ENCODE results near the gene TBX2.

TBX2 gene

DNA sequence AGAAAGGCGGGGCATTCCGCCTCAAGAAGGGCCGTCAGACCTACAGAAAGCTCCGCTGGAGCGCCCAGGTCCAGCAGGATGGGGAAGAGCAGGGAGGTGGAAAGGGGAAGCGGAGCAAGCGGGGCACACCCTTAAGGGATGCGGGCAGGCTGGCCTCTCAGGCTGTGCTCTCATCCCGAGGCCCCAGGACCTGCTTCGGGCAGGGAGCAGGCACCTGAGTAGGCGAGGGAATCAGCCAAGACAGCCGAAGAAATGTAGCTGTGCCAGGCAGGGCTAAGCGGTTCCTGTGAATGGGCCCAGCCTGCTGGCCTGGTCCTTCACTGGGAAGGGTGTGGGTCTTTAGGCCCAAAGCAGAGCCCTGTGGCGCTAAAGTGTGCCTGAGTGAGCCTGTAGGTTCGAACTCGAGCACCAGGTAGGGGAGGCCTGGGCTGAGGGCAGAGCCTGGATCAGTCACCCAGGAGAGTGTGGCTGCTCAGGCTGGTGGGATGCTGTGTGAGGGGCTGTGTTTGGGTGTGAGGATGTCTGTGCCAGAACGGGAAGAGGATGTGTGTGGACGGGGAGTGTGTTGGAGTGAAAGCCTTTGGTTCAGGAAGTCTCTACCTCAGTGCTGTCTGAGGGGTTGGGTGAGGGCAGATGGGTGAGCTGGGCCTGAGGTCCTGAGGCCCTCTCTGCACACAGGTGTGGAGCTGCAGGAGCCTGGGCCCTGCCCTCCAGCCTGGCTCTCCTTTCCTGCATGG lies 55.8 kb downstream of the TBX2 start:
- DNase-seq: no peak

DNA sequence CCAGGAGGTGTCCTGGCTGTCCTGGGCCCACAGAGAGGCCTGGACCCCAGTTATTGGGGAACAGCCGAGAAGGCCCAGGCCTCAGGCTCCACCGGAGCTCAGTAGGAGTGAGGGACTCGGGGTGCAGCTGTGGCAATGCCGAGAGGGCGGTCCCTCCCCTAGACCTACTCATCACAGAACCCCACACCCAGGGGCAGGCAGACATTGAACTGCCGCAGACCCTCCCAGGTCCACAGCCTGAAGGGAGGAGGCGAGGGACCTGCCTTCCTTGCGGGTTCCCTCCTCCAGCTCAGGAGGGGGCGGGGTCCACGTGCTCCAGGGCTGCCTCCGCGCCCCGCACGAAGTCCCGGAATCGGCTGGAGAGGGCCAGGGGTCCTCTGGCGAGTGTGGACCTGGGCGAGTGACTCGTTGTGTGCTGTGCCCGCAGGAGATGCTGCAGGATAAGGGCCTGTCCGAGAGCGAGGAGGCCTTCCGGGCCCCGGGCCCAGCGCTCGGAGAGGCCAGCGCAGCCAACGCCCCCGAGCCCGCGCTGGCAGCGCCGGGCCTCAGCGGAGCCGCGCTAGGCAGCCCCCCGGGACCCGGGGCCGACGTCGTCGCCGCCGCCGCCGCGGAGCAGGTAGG lies 56.5 kb downstream of the TBX2 start:
- DNase-seq: no peak

DNA sequence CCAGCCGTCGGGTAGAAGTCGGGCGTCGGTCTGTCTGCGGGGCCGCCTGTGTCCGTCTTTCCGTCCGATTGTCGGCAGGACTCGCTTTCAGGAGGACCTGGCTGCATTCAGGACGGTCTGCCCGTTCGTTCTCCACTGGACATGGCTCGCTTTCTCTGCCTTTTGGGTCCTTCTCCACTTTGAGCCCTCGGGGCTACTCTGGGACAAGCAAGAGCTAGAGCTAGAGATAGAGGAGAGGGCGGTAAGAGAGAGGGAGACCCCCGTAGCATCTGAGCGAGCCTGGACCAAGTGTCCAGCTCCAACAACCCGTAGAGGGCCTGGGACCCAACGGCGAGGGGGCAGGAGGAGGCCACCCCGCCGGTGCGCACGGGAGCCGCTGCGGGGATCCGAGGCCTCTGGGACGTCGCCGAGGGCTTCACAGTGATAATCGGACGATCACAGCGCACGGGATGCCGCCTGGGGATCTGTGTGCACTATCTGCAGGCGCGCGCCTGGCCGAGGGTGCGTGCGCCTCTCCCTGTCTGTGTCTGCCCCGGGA lies 57.1 kb downstream of the TBX2 start:
- no peak for DNase-seq

DNA sequence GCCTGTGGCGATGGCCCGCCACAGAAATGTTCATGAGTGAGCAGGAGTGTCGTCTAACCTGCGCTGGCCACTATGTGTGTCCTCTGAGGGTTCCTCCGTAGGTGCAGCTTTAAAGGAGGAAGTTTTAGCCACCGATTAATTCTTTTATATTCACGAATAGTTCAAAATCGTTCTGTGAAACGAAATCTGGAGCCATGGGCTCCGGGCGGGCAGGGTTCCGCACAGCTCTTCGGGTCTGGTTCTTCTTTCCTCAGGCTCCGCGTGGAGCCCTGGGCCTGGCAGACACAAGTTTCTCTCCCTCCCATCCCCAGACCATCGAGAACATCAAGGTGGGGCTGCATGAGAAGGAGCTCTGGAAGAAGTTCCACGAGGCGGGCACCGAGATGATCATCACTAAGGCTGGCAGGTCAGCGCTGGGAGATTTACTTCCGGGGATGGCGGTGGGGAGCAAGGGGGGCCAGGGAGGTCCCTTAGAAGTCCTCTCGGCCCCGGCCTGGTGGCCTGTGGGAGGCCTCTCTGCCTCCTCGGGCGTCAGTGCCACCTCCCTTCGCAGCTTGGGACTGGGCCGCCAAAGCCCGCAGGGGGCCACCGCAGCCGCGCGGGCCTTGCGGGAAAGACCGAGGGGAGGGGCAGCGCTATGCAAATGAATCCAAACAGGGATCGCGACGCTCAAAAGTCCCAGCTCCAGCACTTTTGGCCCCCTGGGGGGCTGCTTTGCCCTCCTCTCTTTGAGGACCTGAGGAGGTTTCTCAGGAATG lies 57.8 kb downstream of the TBX2 start:
- no peak for DNase-seq

DNA sequence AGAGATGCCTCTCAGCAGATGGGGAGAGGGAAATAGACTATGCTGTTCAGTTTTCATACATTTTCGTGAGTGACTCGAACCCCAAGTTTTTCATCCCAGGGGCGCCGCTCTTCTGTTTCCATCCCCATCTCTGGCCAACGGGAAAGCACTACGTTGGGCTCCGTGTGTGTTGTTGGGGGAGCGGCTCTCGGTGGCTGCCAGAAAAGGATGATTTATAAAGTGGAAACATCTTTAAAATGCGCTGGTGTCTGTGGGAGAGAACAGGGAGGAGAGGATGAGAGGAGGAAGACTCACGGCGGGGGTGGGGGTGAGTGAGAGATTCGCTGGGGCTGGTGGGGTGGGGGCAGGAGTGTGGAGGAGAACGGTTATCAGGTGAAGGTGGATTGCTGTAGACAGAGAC lies 58.4 kb downstream of the TBX2 start:
- no peak for DNase-seq

DNA sequence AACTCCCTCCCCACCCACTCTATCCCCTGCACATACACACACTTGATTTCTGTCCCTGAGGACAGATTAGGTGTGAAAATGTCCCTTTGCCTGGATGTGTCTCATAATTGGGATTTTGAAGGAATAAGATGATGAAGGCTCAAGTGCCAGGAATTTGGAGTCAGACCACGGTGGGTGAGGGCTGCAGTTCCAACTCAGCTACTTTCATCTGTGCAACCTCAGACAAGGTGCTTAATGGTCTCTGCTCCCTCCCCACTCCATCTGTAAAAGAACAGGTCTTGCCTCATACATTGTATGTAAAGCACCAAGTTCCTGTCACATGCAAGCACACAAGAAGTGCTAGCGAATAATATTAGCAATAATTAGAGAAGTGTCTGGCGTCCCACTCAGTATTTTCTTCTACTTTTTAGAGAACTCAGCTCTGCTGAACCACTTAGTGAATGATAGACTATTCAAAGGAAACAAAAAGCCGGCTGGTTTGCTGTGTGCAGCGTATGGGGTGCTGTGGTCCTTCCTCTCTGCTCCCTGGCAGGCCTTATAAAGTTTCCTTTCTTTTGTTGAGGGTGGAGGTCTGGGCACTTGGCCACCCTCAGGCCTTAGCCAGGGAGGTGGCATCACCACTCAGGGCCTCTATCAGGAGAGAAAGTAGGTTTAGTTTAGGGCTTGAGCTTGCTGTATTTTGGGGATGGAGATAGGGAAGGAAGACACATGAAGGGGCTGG lies 58.9 kb downstream of the TBX2 start:
- DNase-seq: no peak

Measured in NCI-H1417 (cell line).